HG03342 (cell line): Measurements from ENCODE around the gene TWSG1.
"Not testable (repeated sequence)": the region's sequence is repeated elsewhere in the genome, so short reads cannot be mapped to it uniquely, and the experiment has no call there.

Experiments
- ATAC-seq: cut with Tn5 transposase; IDR thresholded peaks from one replicate; pipeline ENCODE4 v1.9.1; 2021; ENCODE audit warnings: mild to moderate bottlenecking, moderate library complexity; ENCODE audit not compliant: unreplicated experiment

TWSG1 gene

GRCh38 chr18:9422816-9423519, 88.4 kb downstream of the TWSG1 start:
- ATAC-seq, result no peak

DNA sequence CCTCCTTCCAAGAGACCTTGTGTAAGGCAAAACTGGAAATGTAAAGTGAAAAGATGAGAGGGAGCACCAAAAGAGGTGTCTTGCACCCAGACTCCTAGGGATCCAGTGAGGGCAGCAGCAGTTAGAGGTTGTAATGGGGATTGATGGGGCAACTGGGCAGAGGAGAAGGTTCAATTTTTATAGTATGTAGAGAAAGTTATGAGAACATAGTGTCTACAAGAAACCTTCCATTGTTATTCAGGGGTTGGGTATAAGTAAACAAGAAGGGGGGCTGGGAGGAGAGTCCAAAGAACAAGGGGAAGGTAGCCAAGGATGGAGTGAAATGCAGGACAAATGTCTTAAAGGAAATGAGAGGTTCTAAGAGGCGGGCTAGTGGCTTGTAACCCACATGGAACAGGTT, 89.1 kb downstream of the TWSG1 start:
- ATAC-seq, result not testable (repeated sequence)

- ATAC-seq, result not testable (repeated sequence)
Measured at GRCh38 chr18:9424235-9424634, 89.7 kb downstream of the TWSG1 start.

- no peak for ATAC-seq
Measured at GRCh38 chr18:9426753-9427152, 92.2 kb downstream of the TWSG1 start.

- no peak for ATAC-seq
Measured at GRCh38 chr18:9428301-9428706, 93.7 kb downstream of the TWSG1 start.

DNA sequence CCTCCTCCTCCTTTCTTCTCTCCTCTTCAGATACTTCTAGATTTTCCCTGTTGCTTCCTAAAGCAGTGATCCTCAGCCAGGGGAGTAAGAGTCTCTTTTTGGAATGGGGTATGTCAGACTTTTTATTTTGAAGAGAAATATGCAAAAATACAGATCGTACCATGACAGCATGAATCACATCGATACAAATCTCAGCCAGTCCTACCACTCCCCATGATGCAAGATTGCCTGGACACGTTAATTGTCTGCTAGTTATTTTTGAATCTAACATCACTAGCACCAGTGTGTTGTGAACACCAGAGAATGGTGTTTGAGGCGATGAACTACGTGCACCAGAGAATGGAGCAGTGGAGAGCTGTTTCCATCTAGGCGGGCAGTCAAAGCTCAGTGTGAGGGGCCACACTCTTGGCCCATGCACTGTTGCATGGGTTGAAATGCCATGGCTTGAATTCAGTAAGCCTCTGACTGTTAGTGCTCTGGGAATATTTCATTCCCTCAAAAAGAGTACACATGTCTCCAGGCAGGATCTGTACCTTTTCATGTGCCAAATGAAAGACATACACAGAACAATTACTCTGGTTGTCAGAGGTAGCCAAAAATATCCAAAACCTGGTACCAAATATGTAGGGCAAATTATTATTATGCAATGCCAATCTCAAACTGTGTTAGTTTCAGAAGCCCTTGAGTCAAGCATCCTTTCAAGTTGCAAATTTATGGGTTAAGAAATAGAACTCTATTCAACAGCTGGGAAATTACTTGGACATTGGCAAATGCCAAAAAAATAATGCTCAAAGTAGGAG, 94.5 kb downstream of the TWSG1 start:
- no peak for ATAC-seq

- ATAC-seq, result no peak
Measured at GRCh38 chr18:9429662-9429993, 95.1 kb downstream of the TWSG1 start.

- not testable (repeated sequence) for ATAC-seq
Measured at GRCh38 chr18:9430315-9430714, 95.7 kb downstream of the TWSG1 start.

DNA sequence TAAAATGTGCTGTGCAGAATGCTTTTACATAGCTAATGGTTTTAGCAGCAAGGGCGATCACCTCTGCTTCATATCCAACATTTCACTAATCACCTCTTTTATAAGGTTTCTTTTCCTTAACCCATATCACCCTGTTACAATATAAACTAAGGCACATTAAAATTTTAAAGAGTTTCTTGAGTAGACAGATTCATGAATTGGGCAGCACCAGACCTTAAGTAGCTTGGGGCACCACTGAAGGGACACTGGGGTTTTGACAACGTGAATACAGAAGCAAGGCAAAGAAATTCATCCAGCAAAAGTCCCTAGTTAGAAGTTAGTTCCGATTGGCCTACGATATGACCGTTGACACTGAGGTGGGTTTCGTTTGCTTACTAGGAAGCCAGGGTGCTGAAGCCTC, 96.7 kb downstream of the TWSG1 start:
- no peak for ATAC-seq

DNA sequence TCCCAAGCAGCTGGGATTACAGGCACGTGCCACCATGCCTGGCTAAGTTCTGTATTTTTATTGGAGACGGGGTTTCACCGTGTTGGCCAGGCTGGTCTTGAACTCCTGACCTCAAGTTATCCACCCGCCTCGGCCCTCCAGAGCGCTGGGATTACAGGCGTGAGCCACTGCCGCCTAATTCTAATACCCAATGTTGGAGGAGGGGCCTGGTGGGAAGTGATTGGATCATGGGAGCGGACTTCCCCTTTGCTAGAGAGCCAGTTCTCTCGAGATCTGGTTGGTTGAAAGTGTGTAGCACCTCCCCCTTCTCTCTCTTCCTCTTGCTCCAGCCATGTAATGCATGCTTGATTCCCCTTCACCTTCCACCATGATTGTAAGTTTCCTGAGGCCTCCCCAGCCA, 98.5 kb downstream of the TWSG1 start:
- not testable (repeated sequence) for ATAC-seq

DNA sequence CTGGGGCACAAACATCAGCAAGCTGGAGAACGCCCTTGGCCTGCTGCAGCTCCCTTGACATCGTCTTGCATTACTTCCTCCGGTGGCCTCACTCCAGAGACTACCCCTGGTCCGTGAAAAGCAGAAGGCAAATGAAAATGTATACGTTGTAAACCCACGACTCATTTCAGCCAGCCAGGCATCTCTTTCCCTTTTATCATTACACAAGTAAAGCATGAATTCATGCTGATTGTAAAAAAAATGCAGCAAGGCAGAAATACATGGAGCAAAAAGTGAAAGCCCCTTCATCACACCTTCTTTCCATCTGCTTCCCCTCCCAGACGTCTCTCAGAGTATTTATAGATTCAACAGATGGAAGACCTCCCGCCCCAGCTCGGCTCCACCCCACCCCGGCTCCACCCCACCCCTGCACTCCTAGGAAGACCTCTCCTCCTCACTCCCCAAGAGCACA, 99.1 kb downstream of the TWSG1 start:
- no peak for ATAC-seq

GRCh38 chr18:9434122-9434701, 99.6 kb downstream of the TWSG1 start:
- ATAC-seq, result no peak

GRCh38 chr18:9435041-9435440, 100.5 kb downstream of the TWSG1 start:
- no peak for ATAC-seq

DNA sequence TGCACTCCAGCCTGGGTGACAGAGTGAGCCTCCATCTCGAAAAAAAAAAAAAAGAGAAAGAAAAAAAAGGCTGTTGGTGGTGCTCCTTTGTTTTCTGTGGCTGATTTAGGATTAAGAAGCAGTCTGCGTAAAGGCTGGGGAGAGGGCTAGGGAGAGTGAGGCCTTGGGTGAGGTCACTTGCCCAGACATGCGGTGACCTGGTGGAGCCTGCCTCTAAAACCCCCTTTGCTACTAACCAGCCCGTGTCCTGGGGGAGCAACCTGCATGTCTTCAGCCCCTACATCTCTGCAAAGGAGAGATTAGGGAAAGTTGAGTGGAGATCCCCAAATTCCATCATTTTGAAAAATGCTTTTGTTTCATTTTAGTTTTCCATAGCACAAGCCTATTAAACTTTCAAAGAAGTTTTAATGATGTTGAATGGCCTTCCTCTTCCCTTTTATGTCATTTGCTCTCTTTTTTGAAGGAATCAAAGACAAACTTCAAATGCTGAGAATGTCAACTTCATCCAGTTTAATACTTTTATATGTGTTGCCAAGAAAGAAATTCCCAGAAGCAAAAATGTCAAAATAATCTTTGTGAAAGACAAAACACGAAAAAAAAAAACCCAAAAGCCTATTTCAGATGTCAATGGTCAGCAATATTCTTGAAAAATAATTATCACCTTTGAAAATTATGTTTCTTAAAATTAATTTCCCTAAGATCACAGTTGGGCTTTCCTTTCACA, 101.8 kb downstream of the TWSG1 start:
- no peak for ATAC-seq

DNA sequence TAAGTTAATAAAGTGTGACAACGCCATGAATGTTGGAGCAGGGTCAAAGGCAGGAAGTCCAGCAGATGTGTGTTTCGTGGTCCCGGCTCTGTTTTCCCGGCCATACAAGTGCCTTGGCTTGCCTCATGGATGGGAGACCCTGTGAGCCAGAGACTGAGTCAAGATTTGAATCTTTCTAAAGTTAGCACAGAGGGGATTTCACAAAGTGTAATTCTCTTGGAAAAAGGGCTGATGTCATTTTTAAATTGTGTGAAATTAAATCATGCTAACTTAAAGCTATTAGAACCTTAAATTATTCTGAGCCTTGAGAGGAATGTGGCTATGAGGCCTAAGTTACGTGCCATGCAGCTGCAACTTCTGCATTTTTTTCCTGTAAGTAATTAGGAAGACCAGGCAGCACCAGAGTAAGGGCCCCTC, 102.5 kb downstream of the TWSG1 start:
- no peak for ATAC-seq

GRCh38 chr18:9437672-9438071, 103.1 kb downstream of the TWSG1 start:
- ATAC-seq, result no peak

DNA sequence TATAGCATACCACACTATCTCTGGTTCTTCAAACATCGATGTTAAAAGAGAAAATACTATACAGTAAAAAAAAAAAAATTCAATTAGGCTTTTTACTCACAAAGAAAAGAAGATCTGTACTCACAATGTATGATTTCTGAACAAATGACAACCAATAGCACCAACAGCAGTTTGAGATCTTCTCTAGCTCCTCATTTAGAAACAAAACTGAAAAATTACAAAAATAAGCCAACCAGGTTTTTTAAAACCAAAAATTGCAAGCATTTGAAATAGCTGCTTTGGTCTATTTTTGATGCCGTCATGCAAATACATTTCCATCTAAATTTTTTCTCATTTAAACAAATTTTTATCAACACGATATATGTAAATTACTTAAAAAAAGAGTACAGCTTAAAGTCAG, 106.5 kb downstream of the TWSG1 start:
- no peak for ATAC-seq

DNA sequence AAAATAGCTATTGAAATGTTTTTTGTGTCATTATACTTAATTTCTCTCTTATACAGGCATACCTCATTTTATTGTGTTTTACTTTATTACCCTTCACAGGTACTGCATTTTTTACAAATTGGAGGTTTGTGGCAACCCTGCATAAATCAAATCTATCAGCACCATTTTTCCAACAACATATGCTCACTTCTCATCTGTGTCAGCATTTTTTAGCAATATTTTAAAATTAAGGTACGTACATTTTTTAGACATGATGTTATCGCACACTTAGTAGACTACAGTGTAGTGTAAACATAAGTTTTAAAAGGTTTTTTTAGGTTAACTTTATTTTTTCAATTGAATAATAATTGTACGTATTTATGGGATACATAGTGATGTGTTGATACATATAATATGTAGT, 110.0 kb downstream of the TWSG1 start:
- ATAC-seq, result no peak

DNA sequence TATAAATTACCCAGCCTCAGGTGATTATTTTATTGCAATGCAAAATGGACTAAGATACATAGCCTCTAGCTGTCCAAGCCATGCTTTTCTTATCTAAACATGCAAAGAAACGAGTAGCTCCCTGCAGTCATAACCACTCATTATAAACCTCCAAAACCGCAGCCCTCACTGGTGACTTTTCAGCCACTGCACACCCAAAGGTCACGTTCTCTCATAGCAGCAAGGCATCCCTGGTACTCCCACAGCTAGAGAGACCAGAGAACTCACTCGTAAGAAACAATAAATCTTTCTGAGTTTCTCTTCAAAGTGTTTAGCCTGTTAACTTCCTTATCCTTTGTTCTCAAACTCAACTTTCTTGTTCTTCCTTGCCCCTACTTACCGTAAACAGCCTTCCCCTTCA, 112.3 kb downstream of the TWSG1 start:
- no peak for ATAC-seq

GRCh38 chr18:9447334-9447733, 112.8 kb downstream of the TWSG1 start:
- ATAC-seq, result no peak
